Astrocyte of the cerebellum (primary cell): ENCODE measurements around the gene TIMM44.

Experiments used
- DNase-seq: peaks from one replicate; pipeline ENCODE4 v3.0.0-alpha.2; 2011; ENCODE audit warnings: low read depth
- H3K4me3 ChIP-seq: 2 replicates; pipeline ENCODE4 v1.5.1; 2011; ENCODE audit warnings: mild to moderate bottlenecking, low read depth, low read length, moderate library complexity
- in situ Hi-C: cut with HindIII; loops from 2 replicates; pipeline ENCODE4 v1.10.0; 2017; ENCODE audit warnings: low sequenced_read_pairs
- TF ChIP-seq, protein P1 (sequence below): IDR thresholded peaks from 2 replicates; pipeline ENCODE4 v1.5.1; 2012; ENCODE audit warnings: low read length, low read depth, moderate library complexity, mild to moderate bottlenecking; ENCODE audit errors: missing control alignments

The TIMM44 gene

DNA sequence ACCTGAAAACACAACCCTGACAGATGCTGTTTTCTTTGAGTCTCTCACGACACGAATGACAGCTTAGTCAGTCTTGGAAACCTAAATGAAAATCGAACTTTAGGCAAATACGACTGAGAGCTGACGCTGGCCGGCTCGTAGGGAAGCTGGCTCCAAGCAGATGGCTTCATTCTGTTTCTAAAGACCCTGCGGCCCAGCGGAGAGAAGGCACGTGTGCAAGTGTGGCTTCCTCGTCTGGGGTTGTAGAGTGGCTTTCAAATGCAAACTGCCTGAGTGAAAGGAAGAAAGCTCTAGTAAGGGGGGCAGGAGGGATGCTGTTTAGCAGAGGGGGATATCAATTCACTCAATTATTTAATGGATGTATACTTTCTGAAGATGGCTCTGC, 26.1 kb upstream of the TIMM44 start:
- TF ChIP-seq, protein P1, sequence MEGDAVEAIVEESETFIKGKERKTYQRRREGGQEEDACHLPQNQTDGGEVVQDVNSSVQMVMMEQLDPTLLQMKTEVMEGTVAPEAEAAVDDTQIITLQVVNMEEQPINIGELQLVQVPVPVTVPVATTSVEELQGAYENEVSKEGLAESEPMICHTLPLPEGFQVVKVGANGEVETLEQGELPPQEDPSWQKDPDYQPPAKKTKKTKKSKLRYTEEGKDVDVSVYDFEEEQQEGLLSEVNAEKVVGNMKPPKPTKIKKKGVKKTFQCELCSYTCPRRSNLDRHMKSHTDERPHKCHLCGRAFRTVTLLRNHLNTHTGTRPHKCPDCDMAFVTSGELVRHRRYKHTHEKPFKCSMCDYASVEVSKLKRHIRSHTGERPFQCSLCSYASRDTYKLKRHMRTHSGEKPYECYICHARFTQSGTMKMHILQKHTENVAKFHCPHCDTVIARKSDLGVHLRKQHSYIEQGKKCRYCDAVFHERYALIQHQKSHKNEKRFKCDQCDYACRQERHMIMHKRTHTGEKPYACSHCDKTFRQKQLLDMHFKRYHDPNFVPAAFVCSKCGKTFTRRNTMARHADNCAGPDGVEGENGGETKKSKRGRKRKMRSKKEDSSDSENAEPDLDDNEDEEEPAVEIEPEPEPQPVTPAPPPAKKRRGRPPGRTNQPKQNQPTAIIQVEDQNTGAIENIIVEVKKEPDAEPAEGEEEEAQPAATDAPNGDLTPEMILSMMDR = no peak
- no peak for DNase-seq
- H3K4me3 ChIP-seq = no peak overlapping the region
- in situ Hi-C loops = loop anchor here (10.0 kb wide), 1 partner anchor 175 kb away; the partner anchor contains the start of gene FBN3

DNA sequence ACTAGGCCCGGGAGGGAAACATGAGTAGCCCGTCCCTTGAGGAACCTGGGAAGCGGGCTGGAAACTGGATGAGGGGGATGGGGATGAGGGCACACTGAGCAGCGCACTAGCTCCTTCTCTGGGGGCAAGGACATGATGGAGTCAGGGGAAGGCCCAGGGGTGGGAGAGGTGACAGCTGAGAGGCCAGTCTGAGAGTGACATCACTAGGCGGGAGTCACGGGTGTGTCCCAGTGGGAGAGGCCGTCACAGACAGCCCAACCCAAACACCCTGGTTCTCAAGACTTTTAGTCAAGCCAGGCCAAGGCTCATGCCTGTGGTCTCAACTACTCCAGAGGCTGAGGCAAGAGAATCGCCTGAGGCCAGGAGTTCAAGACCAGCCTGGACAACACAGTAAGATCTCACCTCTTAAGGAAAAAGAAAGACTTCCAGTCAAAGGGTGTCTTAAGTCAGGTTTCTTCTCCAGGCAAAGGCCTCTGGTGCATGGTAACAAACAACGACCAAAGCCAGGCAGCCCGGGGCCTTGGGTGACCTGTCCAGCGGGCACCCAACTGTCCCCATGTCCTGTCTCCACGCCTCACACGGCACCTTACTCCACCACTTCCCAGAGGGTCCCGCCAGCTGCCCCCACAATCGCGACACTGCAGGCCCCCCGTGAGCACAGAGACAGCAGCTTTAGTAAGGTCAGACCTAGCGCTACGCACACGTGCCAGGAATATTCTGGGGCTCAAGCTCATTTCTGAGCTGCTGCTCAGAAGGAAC, 25.5 kb upstream of the TIMM44 start:
- DNase-seq = no peak
- TF ChIP-seq, protein P1 = no peak
- in situ Hi-C loops = loop anchor here (10.0 kb wide), 1 partner anchor 176 kb away; the partner anchor contains the start of gene FBN3
- no peak overlapping the region for H3K4me3 ChIP-seq

DNA sequence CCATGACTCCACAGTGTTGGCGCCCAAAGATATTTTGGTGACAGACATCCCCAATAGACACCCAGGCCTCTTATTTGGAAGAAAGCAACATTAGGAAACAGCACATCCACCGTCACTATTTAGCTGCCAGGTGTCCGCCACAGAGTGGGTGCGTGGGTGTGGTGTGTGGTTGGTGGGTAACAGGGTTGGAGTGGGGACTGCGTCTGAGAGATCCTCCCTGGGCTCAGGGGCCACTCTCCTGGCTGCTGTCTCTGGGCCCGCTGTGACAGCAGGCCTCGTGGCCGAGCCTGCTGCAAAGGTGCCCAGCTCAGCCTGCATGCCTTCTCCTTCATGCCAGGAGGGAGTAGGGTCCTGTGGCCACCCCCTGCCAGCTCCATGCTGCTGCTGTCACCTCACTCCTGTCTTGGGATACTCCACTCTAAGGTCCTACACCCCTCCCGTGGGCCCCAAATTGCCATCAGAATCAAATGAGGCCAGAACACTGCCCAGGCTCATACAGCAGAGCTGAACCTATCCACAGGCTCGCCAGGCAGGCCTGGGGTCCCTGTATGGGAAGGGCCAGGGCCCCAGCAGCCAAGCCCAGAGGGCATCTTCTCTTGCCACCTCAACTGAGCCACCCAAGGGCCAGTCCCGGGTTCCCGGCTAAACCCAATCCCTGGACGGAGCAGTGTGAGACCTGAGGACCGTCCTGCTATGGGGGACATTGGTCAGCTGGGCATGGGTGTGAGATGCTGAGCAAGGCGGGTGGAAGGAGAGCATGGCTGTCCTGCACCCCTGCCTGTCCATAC, 24.7 kb upstream of the TIMM44 start:
- in situ Hi-C loops = loop anchor here (10.0 kb wide), 1 partner anchor 177 kb away; the partner anchor contains the start of gene FBN3
- DNase-seq = no peak
- no peak overlapping the region for H3K4me3 ChIP-seq
- TF ChIP-seq, protein P1 = no peak

DNA sequence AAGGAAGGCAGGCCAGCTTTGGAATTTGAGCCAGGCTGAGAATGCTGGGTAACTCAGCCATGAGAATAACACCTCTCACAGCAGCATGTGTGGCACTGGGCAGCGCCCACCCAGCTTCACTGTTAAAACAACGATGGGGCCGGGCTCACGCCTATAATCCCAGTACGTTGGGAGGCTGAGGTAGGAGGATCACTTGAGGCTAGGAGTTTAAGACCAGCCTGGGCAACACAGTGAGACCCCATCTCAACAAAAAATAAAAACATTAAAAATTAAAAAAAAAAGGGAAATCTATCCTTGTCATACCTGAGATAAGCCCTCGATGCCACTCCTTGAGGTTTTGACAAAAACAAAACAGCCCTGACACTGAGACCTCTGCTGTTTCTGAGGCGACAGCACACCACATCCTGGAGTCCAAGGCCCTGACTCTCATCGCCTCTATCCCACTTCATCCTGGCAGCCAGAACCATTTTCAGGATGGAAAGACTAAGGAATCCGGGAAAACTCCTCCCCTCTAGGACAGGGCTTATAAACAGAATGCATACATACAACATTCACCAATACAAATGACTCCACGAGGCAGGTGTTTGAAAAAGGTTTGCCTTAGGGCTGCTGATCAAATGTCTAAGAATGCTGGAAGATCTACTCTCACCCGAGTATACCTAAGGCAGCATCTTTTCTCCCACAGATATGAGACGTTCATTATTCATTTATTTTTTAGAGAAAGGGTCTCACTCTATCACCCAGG, 22.6 kb upstream of the TIMM44 start:
- TF ChIP-seq, protein P1 = no peak

DNA sequence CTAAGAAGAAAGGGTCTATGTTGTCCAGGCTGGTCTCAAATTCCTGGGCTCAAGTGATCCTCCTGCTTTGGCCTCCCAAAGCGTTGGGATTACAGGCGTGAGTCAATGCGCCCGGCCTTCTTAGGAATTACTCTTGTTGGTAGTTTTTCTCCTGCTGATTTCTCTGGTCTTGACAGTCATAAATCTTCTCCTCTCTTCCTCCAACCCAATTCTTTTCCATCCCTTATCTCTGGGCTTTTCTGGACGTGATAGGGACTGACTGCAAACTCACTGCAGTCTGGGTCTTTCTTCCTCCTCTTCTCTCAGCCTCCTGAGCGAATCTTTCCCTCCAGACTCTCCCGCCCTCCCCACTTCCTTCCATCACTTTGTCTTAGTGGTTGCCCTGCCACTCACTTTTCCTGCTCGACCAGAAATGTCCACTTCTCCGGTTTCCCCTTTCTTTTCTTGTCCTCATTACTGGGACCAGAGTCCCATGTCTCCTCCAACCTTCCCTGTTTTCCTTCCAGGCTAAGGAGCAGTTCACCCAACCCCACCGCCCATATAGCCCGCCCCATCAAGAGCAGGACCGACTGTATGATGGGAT, 21.9 kb upstream of the TIMM44 start:
- in situ Hi-C loops = loop anchor here (10.0 kb wide), 1 partner anchor 179 kb away; the partner anchor contains the start of gene FBN3
- TF ChIP-seq, protein P1 = no peak
- H3K4me3 ChIP-seq = no peak overlapping the region

More for the DNA sequence above, 22.6 kb upstream of the TIMM44 start:
- no peak for DNase-seq
- H3K4me3 ChIP-seq = no peak overlapping the region
- in situ Hi-C loops = loop anchor here (10.0 kb wide), 1 partner anchor 179 kb away; the partner anchor contains the start of gene FBN3

DNA sequence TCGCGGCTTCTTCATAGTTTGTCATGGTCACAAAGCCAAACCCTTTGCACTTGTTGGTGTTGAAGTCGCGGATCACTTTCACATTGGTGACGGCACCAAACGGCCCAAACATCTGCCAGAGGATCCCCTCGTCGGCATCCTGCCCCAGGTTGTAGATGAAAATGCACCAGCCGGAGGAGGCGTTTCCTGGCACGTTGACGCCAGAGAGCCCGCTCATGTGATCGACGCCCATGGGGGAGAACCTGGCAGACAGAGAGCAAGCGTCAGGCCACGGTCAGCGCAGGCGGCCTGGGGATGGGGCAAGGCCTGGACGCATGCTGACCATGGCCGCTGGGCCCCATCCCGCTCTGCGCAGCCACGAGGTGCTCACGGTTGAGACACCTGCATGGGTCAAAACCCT, 20.1 kb upstream of the TIMM44 start:
- TF ChIP-seq, protein P1 = no peak
- in situ Hi-C loops = loop anchor here (10.0 kb wide), 1 partner anchor 181 kb away; the partner anchor contains the start of gene FBN3
- H3K4me3 ChIP-seq = no peak overlapping the region
- no peak for DNase-seq

More for the DNA sequence above, 21.9 kb upstream of the TIMM44 start:
- DNase-seq = no peak
